Umbilical cord (tissue), 2 donors: ENCODE data around the gene GLYATL1. TPM values are rescaled to one million over a fixed set of nuclear protein-coding genes. Genes with fewer than 3 reads are reported as not detected.
"Not testable (repeated sequence)": the region's sequence is repeated elsewhere in the genome, so short reads cannot be mapped to it uniquely, and the experiment has no call there.

Experiments used
- DNase-seq: peaks from one replicate; pipeline ENCODE4 v3.0.0-alpha.2; 2015; ENCODE audit warnings: low spot score
- total RNA-seq: library from RNA; depleted of rRNA; stranded (reverse); fragments of >200 nt; gene quantifications from one replicate; pipeline ENCODE4 v1.2.3, GENCODE V29; 2014; ENCODE audit warnings: low replicate concordance; ENCODE audit not compliant: insufficient read depth

Gene GLYATL1
- total RNA-seq, 1 donor from 2014 or later: 19.0 TPM

DNA sequence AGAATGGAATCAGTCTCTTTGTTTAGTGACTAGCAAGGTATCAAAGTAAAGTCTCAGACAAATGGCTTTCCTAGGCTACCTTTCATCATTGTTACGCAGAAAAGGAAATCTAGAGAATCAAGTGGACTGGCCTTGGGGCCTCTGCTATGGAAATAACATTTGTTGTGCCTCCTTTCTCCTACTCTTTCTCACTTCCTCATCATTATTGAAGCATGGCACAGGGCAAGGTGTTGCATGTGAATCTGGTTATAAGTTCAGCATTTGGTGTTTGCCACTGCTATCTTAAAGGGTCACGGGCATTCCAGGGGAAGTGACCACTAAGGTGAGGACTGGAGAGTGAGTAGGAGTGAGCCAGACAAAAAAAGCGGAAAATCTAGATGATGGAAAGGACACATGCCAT is 54.9 kb downstream of the GLYATL1 start:
- DNase-seq: no peak

DNA sequence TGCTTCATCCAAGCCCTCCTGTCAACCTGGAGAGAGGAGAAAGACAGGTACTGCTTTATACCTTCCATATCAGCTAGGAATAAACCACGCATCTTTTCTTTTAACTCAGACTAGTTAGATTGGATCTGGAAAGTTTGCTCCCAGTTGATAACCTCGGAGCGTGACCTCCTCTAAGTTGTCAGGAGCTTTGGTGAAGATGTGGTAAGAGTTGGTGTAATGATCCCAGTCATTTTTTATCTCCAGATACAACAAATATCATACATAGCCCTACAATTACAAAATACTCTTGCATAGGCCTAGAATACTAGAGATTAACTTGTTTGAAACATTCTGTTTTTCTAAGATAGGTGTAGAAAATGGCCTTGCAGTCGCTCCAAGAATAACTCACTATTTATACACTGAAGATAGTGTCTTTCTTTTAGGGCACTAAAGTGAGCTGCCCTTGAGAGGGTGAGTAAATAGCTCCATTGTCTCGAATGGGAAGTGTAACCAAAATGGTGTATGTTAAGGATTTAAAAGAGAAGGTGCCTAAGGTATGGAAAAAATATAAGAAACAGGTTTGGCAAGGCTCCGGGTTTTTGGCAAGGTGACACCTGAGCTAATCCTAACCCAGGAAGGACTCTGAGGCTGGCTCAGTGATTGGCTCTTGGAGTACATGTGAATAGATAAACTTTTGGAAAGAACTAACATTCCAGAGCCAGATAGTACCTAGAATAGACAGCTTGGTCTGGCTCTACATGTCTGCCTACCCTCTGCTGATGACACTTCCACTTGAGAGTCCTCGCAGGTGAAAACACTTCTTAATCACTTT is 59.4 kb downstream of the GLYATL1 start:
- DNase-seq: no peak

DNA sequence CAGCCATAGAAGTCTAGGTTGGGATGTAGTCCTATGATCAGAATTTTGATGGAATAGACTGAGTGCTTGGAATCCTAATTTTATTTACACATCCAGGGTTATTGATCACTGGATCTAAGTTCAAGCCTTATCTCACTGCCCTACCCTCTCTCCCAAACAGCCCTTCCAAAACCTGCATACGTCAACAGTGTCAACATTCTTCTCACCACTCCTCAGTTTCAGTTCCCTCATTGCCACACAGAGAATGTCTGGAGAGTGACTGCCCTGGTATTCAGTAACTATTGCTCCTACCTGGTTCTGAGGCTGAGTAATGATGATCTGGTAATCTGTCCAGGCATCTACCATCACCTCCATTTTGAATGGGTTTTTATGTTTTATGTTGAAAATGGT is 60.0 kb downstream of the GLYATL1 start:
- DNase-seq: peak; percentile 9

GRCh38 chr11:59000003-59000402 is 60.7 kb downstream of the GLYATL1 start:
- no peak for DNase-seq

GRCh38 chr11:59002006-59002405 is 62.7 kb downstream of the GLYATL1 start:
- not testable (repeated sequence) for DNase-seq

Other genes with a start within 250 kb of the GLYATL1 start
- 55.4 TPM for gene GLYAT, start 207.5 kb upstream of the GLYATL1 start, total RNA-seq
- not detected for gene GLYATL2, start 94.8 kb upstream of the GLYATL1 start, total RNA-seq
- gene GLYATL1B, start 146.8 kb downstream of the GLYATL1 start, total RNA-seq: 1.2 TPM
- gene FAM111B, start 167.7 kb downstream of the GLYATL1 start, total RNA-seq: 8.4 TPM
- 57.5 TPM for gene FAM111A, start 203.4 kb downstream of the GLYATL1 start, total RNA-seq
- 5.5 TPM for gene DTX4, start 232.6 kb downstream of the GLYATL1 start, total RNA-seq